ENCODE measurements around the gene CDK10.
"Not testable (repeated sequence)": the region's sequence is repeated elsewhere in the genome, so short reads cannot be mapped to it uniquely, and the experiment has no call there.

CDK10 gene

GRCh38 chr16:89695875-89696669 lies 9.6 kb downstream of the CDK10 start:
- DNase-seq (peak; percentile 4), ATAC-seq (no peak)

GRCh38 chr16:89696670-89697128 lies 10.2 kb downstream of the CDK10 start:
- peak; percentile 38 for DNase-seq
- ATAC-seq, result no peak

GRCh38 chr16:89697161-89697615 lies 10.7 kb downstream of the CDK10 start:
- ATAC-seq (no peak), DNase-seq (no peak)

GRCh38 chr16:89697616-89698331 lies 11.3 kb downstream of the CDK10 start:
- peak; percentile 6 for DNase-seq
- no peak for ATAC-seq

- DNase-seq, ATAC-seq: not testable (repeated sequence)
These were observed 12.2 kb downstream of the CDK10 start for GRCh38 chr16:89698717-89699116.

GRCh38 chr16:89699629-89700099 lies 13.2 kb downstream of the CDK10 start:
- ATAC-seq, DNase-seq: not testable (repeated sequence)

GRCh38 chr16:89700100-89700648 lies 13.7 kb downstream of the CDK10 start:
- DNase-seq, result peak; percentile 99
- peak; percentile 35 for ATAC-seq

- ATAC-seq (peak; percentile 29), DNase-seq (peak; percentile 65)
These were observed 14.3 kb downstream of the CDK10 start for GRCh38 chr16:89700649-89701424.

GRCh38 chr16:89701425-89702406 lies 15.2 kb downstream of the CDK10 start, which contains the start of gene SPATA2L:
TSS of gene SPATA2L (minus strand) at chr16:89701705. CDS start at chr16:89701232, 473 bp downstream.
- ATAC-seq, result peak; percentile 74

GRCh38 chr16:89704281-89704680 lies 17.8 kb downstream of the CDK10 start:
- DNase-seq, result no peak
- ATAC-seq, result no peak

More at GRCh38 chr16:89701425-89702406, 15.2 kb downstream of the CDK10 start, which contains the start of gene SPATA2L:
- peak; percentile 98 for DNase-seq

GRCh38 chr16:89705006-89705405 lies 18.5 kb downstream of the CDK10 start:
- no peak for ATAC-seq
- DNase-seq, result no peak

GRCh38 chr16:89706518-89707260 lies 20.2 kb downstream of the CDK10 start:
- ATAC-seq (no peak), DNase-seq (no peak)

- DNase-seq (no peak), ATAC-seq (no peak)
These were observed 21.2 kb downstream of the CDK10 start for GRCh38 chr16:89707695-89708094.

GRCh38 chr16:89708481-89708931 lies 22.0 kb downstream of the CDK10 start:
- DNase-seq (no peak), ATAC-seq (no peak)

- no peak for ATAC-seq
These were observed 22.7 kb downstream of the CDK10 start for GRCh38 chr16:89709166-89709565.

GRCh38 chr16:89709716-89710432 lies 23.4 kb downstream of the CDK10 start:
- ATAC-seq, result no peak
- DNase-seq, result no peak

More at GRCh38 chr16:89709166-89709565, 22.7 kb downstream of the CDK10 start:
- DNase-seq, result no peak

- peak; percentile 2 for ATAC-seq
- DNase-seq, result no peak
These were observed 24.4 kb downstream of the CDK10 start for GRCh38 chr16:89710709-89711564.
